ENCODE measurements around the gene NOC4L.

- TF ChIP-seq EP300 (IDR thresholded peaks at IDR 0.05) (no peak), POLR2AphosphoS5 (IDR thresholded peaks at IDR 0.05) (no peak)
These were observed 26.7 kb upstream of the NOC4L start for GRCh38 chr12:132117558-132117875.
